Measurements from ENCODE around the gene RESP18.
"Not testable (repeated sequence)": the region's sequence is repeated elsewhere in the genome, so short reads cannot be mapped to it uniquely, and the experiment has no call there.

The RESP18 gene

DNA sequence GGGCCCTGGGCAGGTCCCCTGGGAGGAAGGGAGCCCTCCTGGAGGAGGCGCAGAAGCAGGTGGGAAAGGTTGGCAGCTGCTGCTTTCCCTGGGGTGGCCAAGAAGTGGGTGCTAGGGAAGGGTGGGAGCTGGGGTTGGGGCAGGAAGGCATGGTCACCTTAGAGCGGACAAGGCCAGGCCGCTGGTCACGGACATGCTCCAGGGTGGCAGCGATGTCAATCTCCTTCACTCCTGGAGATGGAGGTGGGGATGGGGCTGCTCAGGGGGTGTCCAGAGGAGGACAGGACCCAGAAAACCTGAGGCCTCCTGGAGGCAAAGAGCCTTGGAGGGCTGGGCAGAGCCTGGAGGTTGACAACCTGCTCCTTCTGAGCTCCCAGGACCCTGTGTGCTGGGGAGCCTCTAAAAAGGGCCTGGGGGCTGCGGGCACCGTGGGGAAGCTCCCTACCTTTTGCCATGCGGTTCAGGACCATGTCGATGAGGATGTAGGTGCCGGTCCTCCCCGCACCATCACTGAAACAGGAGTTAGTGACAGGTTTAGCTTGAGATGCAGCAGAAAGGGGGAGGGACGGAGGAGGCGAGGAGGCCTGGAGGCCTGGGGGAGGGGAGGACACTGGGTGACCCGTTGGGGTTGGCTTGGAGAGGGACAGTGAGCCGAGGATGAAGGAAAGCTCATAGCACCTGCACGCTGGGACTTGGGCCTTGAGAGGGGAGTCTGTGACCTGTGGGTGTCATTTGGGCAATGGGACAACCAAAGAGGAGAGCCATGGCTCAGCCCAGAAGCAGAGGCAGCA, 42.0 kb downstream of the RESP18 start:
- no peak for DNase-seq

DNA sequence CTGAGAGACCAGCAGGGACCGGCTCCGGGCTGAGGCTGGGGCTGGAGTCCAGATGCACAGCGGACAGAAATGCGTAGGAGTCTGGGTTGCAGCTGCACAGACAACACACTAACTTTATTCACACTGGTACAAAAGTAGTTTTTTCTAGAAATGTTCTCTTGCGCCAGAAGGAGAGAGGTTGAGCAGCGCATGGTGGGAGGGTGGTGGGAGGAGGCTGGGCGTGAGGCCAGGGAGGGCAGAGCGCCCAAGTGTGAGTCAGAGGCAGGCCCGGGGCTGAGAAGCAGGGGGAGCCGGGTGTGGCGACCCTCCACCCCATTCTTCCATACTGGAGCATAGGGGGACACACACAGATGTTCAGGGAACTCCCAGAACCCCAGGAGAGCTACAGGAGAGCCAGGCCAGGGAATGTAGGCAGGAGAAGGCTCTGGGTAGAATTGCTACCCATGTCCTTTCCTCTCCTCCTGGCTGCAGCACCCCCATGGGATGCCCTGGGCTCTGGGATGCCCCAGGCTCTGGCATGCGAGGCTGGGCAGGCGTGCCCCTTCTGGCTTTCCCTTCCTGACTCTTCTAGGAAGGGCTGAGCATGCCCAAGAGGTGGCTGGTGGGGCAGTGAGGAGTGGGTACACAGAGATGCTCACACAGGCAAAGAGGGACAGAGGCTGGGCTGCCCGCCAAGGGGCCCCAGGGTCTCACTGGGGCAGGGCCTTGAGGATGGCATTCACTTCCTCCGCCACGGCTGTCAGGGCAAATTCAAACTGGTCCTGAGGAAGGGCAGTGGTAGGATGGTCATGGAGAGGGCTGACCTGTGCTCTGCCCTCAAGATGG, 42.8 kb downstream of the RESP18 start:
- DNase-seq = no peak

DNA sequence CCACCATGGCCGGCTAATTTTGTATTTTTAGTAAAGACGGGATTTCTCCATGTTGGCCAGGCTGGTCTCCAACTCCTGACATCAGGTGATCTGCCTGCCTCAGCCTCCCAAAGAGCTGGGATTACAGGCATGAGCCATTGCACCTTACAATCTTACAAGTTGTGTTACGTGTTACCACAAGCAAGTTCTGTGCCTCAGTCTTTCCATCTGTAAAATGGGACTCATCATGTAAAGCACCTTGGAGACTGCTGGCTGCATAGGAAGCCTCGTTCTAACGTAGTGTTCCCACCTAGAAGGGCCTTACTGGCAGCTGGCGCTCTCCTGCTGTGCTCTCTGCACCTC, 43.4 kb downstream of the RESP18 start:
- DNase-seq = no peak

DNA sequence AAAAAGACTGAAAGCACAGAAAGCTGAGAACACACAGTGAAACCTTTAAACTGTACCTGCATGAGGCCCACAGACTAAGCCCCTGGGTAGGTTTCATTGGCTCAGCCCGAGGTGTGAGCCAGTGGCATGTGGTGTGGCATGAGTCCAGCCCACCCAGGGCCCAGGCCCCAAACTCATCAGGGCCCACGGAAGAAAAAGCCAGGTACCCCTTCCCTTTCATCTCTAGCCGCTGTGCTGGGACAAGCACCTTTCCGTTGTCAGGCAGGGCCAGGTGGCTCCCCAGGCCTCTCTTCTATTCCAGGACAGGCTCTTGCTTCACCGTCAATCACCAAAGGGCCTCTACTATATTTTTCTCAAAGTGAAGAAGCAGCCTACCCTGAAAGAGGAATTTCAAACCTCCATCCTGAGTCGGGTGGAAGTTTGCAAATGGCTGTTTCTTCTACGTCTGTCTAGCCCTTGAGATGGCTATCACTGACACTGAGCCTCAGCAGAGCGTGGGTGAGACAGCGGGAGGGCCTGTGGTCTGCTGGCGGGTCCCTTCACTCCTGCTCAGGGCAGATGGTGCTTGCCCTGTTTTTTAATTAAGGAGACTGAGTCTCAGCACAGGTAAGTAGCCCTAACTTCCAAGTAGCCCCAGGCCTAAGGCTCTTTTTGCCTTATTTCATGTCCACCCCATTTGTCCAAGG, 44.8 kb downstream of the RESP18 start:
- no peak for DNase-seq

DNA sequence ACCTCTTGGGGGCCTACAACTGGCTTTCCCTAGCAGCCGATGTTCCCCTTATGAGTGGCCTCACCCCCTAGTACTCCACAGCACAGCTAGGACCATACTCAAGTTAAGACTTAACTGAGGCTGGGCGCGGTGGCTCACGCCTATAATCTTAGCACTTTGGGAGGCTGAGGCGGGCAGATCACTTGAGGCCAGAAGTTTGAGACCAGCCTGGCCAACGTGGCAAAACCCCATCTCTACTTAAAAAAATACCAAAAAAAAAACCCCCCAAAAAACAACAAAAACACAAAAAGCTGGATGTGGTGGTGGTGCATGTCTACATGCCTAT, 45.5 kb downstream of the RESP18 start:
- DNase-seq = not testable (repeated sequence)

DNA sequence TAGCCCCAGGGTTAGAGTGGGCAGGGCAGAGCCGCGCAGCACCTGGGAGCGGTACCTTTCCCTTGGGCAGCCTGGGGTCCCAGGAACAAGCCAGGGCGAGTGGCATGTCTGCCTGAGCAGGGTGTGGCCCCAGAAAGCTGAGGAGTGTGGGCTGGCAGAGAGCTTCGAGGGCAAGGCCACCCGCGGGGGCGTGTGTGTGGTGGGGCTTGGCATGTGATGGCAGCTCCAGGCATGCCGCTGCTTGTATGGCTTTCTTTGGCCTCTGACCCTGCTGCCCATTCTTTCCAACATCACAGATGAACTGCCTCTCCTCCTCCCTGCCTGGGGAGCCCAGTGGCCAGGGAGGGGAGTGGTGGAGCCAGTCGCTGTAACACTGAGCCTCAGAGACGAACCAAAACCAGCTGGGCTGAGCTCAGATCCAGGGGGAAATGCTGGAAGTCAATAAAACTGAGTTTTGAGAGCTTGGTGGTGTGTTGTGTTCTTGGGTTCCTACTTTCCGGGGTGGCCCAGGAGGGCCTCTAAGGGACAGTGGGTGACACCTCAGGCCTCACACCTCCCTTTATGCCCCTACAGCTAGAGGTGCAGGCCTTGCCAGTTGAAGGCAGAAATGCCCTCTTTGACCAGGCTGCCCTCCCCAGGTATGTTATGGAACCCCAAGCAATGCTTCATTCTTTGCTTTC, 46.0 kb downstream of the RESP18 start:
- no peak for DNase-seq

DNA sequence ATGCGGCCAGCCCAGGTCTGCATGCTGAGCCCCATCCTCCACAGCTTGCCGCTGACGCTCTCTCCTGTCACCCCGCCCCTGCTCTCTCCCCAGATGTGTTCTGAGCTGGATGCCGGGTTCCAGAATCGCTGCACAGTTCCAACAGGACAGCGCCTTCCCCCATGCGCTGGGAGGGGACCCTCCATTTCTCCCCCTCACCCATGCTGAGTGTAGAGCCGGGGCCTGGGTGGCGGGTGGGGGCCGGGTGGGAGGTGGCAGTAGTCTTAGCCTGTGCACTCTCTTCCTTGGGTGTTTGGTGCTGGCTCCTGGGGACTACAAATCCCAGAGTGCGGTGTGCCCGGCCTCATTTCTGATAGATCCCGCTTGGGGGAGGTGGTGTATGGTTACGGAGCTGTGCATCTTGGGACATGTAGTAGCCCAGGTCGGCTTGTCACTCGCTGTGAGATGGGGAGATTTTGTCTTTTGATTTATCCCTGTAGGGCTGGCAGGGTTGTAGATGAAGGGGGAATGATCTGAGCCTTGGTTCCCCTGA, 46.6 kb downstream of the RESP18 start:
- peak; percentile 23 for DNase-seq

DNA sequence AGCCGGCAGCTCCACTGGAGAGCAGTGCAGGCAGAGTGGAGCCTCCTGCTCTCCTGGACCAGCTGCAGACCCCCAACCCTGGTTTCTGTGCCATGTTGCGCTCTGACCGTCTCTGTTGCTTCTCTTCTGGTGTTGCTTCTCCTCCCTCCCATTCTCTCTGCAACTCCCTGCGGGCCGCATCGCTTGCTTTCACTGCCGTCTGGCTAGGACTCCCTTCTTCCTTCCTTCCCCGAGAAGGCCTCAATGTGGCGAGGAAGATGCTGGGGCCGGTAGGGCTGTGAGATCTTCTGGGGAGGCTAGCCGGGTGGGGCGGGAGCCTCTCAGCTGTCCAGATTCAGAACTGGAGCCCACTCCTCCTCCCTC, 47.2 kb downstream of the RESP18 start:
- DNase-seq = no peak

DNA sequence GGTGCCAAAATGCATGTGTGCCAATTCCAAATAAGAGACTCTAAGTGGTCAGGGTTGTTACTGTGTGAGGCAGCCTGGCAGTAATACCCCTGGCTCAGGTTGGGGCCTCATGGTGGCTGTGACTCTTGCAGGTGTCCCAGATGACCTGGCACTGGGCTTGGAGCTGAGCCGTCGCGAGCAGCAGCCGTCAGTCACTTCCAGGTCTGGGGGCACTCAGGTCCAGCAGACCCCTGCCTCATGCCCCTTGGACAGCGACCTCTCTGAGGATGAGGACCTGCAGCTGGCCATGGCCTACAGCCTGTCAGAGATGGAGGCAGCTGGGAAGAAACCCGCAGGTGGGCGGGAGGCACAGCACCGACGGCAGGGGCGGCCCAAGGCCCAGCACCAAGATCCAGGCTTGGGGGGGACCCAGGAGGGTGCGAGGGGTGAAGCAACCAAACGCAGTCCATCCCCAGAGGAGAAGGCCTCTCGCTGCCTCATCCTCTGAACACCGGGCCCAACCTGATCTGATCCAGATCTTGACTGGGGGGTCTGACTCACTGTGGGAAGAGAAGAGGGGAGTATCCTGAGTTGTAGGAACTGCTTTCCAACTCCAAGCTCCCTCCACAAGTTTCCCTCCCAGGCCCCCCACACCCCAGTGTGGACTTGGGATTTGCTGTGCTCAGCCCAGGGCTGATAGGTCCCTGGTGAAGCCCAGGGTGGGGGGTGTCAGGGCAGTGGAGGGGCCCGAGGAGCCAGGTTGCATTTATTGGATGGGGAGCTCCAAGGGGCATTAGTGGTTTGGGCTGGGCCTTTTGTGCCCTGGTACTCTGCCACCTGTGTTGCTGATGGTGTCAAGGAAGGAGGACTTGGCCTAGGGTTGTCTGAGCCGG, 47.8 kb downstream of the RESP18 start:
- DNase-seq = no peak

DNA sequence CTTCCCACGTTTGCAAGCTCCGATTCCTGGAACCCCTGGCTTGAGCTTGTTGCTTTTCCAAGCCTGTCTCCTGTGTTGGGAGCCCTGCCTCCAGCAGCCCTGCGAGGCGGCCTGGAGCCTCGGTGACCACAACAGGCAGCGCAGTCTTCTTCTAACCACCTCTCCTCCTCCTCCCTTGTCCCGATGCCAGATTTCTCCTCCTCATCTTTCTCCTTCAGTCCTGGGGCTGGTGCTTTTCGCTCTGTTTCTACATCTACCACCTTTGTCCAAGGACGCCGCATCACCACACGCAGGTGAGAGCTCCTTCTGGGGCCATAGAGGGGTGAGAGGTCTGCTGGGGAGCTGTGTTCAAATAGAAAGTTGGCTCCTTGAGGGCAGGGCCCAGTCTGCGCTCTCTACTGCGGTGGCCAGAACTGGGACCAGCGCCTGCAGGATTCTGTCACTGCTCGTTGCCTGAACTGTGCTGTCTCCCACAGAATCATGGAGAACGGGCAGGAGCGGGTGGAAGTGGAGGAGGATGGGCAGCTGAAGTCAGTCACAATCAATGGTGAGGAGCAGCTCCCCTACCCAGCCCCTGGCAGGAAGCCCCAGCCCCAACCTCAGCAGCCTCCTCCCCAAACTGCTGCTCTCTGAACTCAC, 49.5 kb downstream of the RESP18 start:
- DNase-seq = no peak

DNA sequence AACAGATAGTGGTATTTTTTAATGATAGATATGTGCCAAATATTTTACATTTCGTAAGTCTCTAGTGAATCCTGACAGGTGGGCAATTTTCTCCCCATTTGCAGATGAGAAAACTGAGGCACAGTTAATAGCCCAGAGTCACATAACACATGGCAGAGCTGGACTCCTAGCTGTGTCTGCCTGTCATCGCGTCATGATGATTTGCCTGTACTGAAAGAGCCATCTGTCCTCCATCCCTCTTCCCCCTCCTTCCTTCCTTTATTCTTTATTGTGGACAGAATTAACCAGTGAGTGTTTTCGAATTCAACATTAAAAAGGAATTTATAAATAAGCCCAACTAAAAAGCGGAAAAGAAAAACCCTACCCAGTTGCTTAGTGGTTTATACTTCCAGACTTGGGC, 50.2 kb downstream of the RESP18 start:
- DNase-seq = no peak

DNA sequence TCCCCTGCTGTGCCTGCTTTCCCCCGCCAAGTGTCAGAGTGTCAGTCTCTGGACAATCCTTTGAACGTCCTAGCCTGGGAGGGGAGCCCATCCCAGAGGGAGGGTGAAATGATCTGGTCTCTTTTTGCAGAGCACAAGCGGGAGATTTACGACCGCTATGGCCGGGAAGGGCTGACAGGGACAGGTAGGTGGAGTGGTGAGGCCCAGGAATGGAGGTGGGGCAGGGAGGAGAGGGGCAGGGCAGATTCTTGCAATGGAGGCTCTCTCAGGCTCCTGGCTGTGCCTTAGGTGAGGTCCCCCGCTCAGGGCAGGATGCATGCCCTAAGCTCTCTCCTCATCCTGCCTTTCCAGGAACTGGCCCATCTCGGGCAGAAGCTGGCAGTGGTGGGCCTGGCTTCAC, 51.0 kb downstream of the RESP18 start:
- no peak for DNase-seq

DNA sequence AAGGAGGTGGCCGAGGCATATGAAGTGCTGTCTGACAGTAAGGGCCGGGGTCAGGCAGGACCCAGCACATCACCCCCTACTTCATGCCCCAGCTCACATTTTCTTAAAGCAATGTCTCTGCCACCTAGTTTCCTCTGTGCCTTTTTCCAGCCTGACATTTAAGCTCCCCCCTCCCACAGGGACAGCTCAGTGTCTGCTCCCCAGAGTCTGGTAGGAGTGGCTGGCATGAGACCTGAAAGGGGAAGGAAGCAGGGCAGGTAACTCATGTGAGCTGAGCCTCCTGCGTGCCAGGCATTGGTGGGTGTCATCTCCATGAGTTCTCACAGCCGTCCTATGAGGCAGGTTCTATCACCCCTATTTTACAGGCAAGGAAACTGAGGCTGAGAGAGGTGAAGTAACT, 51.9 kb downstream of the RESP18 start:
- DNase-seq = no peak

DNA sequence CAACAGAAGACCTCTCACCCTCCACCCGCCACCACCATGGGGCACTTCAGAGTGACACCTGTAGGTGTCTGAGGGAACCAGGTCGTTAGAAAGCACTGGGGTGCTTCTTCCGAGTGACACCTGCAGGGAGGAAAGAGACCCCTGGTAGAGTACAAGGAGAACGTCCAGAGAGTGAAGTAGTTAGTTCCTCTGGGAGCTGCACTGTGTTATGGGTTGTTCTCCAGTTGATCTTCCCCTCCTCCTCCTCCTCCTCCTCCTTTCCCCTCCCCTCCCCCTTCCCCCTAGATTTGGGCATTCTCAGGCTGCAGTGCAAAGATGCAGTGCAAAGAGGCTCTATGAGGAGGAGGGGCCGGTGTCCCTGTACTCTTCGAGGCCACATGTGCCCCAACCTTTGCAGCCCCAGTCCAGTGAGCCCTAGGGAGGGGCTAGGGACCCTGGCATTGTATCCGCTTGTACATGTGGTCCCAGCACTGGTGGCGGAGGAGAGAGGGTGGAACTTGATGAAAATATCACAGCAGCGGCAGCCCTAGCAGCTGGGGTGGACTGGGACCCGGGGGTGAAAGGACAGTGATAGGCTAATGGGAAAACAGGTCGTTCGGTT, 52.5 kb downstream of the RESP18 start:
- no peak for DNase-seq

DNA sequence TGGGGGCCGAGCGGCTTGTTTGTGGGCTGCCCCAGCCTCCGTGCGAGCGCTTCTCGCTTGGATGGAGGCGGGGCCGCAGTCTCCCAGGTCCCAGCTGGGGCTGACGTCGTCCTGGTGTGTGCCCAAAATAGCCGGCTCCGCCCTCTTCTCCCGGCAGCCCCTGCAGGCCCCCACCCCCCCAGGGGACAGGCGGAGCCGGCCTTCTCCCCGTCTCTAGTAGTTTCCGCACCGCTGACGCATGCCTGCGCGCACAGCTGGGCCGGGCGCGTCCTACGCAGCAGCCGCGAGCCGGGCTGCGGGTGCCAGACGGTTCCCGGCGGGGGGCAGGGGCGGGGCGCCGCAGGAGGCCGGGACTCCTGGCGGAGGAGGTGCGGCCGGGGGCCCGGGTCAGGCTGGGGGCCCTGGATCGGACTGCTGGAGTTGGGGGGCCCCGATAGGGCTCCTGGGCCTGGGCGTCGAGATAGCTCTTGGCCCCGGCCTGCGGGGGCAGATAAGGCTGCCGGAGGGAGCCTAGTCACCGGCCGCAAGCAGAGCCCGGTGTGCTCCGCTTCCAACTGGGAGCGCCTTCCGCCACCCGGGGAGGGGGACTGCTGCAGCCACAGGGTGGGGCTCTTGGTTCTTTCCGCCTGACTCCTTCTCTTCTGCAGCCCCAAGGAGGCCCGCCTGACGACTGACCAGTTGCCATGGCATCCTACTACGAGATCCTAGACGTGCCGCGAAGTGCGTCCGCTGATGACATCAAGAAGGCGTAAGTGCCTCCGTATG, 53.2 kb downstream of the RESP18 start, which contains the start of gene DNAJB2:
Gene DNAJB2, plus strand, starts transcription at position 216 of the 765 bp plus-strand sequence. Its CDS starts 468 bp downstream, at position 684.
- DNase-seq = peak; percentile 98

DNA sequence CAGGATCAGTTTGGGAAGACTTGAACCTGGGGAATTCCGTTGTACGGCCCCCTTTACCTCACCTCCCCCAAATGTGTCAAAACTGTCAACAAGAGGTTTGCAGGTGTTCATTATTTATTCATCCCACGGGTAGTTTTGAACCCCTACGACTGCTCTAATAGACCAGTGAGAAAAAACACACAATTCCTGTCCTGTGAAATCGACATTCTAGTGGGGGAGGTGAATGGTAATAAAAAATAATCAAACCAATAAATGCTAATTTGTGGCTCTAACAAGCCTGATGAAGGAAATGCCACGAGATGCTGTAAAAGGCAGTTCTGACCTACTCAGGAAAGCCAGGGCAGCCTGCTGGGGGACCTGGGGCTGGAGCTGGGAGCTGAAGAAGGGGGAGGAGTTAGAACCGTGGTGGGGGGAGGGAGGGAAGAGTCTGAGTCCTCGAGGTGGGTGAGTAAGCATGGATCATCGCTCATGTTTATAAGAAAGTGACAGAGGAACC, 53.8 kb downstream of the RESP18 start:
- no peak for DNase-seq

DNA sequence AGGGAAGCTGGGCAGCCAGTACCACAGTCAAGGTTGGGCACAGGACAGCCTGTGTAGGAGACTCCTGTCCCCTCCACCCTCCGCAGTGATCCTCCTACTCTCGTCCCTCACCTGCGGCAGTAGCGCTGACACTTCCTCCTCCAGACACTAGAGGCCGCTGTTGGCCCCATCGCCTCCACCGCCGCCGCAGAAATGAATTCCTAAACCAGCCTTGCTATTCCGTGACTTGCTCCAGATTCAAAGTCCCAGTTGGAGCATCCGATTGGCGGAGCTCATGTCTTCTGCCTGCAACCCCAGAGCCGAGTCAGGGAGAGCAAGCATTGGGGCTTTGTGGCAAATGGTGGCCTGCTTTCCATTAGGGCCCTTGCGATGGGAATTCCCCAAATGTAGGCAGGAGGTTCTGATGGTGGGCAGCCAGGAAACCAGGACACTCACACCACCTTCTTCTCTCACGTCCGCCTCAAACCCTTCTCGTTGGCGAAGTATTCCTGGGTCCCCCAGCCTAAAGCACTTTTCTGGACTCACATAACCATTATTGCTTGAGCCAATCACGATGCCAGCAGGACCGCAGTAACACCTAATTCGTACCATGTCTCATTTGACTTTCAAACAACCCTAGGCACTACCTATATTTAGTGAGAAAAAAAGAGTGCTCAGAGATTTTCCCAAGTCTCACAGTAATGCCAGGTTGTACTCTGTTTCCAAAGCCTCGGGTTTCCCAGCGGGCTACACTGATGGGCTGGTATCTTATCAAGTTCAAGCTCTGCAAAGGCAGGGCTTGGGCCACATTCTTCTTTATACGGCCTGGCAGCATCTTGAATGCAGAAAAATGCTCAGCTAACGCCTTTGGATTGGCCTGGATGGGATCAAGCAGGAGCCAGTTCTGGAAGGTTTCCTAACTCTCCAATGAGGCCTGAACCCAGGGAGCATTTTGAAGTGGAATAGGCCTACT, 54.6 kb downstream of the RESP18 start:
- DNase-seq = peak; percentile 85

All from DMS53 (cell line).